ENCODE measurements around the gene POLN.

POLN gene

GRCh38 chr4:2105559-2105958, 136.4 kb downstream of the POLN start:
- TF ChIP-seq CTCF (IDR thresholded peaks at IDR 0.05; ENCODE audit: low read depth, low read length): no peak
- DNase-seq: no peak
- no peaks in the 10 kb centered on the region for H3K27me3 ChIP-seq (ENCODE audit: insufficient read depth, low read depth, severe bottlenecking)
- H3K9me3 ChIP-seq (ENCODE audit: severe bottlenecking): peaks cover 22% of the 10 kb centered on the region
- no peak overlapping the region for H3K27ac ChIP-seq
- no peak overlapping the region for H3K4me3 ChIP-seq (ENCODE audit: low read depth, low read length)
- no peaks in the 10 kb centered on the region for H3K36me3 ChIP-seq

GRCh38 chr4:2104556-2105345, 137.2 kb downstream of the POLN start:
- TF ChIP-seq CTCF (IDR thresholded peaks at IDR 0.05; ENCODE audit: low read depth, low read length): no peak
- H3K27ac ChIP-seq: no peak overlapping the region
- no peak overlapping the region for H3K4me3 ChIP-seq (ENCODE audit: low read depth, low read length)
- H3K36me3 ChIP-seq: no peaks in the 10 kb centered on the region
- no peaks in the 10 kb centered on the region for H3K27me3 ChIP-seq (ENCODE audit: insufficient read depth, low read depth, severe bottlenecking)
- H3K9me3 ChIP-seq (ENCODE audit: severe bottlenecking): peaks cover 22% of the 10 kb centered on the region
- DNase-seq: no peak

- no peak for DNase-seq
- no peak for TF ChIP-seq CTCF (IDR thresholded peaks at IDR 0.05; ENCODE audit: low read depth, low read length)
- no peaks in the 10 kb centered on the region for H3K36me3 ChIP-seq
Measured at GRCh38 chr4:2103843-2104547, 137.9 kb downstream of the POLN start.

GRCh38 chr4:2103127-2103842, 138.6 kb downstream of the POLN start:
- H3K4me3 ChIP-seq (ENCODE audit: low read depth, low read length): no peak overlapping the region
- H3K9me3 ChIP-seq (ENCODE audit: severe bottlenecking): peaks cover 22% of the 10 kb centered on the region
- no peak for TF ChIP-seq CTCF (IDR thresholded peaks at IDR 0.05; ENCODE audit: low read depth, low read length)
- DNase-seq: no peak
- H3K36me3 ChIP-seq: no peaks in the 10 kb centered on the region
- no peak overlapping the region for H3K27ac ChIP-seq
- H3K27me3 ChIP-seq (ENCODE audit: insufficient read depth, low read depth, severe bottlenecking): no peaks in the 10 kb centered on the region

More at GRCh38 chr4:2103843-2104547, 137.9 kb downstream of the POLN start:
- Histone ChIP-seq H3K27ac (no peak overlapping the region), H3K4me3 (ENCODE audit: low read depth, low read length) (no peak overlapping the region), H3K9me3 (ENCODE audit: severe bottlenecking) (peaks cover 22% of the 10 kb centered on the region), H3K27me3 (ENCODE audit: insufficient read depth, low read depth, severe bottlenecking) (no peaks in the 10 kb centered on the region)

GRCh38 chr4:2102045-2102883, 139.7 kb downstream of the POLN start:
- peaks cover 22% of the 10 kb centered on the region for H3K9me3 ChIP-seq (ENCODE audit: severe bottlenecking)
- no peak for TF ChIP-seq CTCF (IDR thresholded peaks at IDR 0.05; ENCODE audit: low read depth, low read length)
- no peak for DNase-seq
- H3K36me3 ChIP-seq: no peaks in the 10 kb centered on the region
- H3K27me3 ChIP-seq (ENCODE audit: insufficient read depth, low read depth, severe bottlenecking): no peaks in the 10 kb centered on the region
- H3K4me3 ChIP-seq (ENCODE audit: low read depth, low read length): no peak overlapping the region
- no peak overlapping the region for H3K27ac ChIP-seq
